Natural killer cell (primary cell): Measurements from ENCODE around the gene LSM14A. TPM values are rescaled to one million over a fixed set of nuclear protein-coding genes. Genes with fewer than 3 reads are reported as not detected.

Experiments
- ATAC-seq, 3 donors: fragments of 150-1000 bp in 2 of 3; fragments of 200-7000 bp in 1 of 3; cut with Tn5 transposase; 1 replicate in 1 of 3; 2 replicates in 2 of 3; pipeline ENCODE4 v1.10.0; 2021; ENCODE audit warnings: mild to moderate bottlenecking in 2 of 3, moderate library complexity in 2 of 3
- DNase-seq, 2 donors: peaks; one replicate each; pipeline versions ENCODE4 v3.0.0 to v3.0.0-alpha.2; 2013 to 2021; ENCODE audit warnings: mixed read lengths in 1 of 2
- H3K27ac ChIP-seq: one replicate; pipeline ENCODE4 v1.5.1; 2013; ENCODE audit warnings: mild to moderate bottlenecking, low read length
- H3K27me3 ChIP-seq: one replicate; pipeline ENCODE4 v1.6.1; 2013; ENCODE audit warnings: low read length; ENCODE audit not compliant: control insufficient read depth, insufficient read depth
- H3K36me3 ChIP-seq: one replicate; pipeline ENCODE4 v1.6.1; 2013; ENCODE audit warnings: low read length; ENCODE audit not compliant: control insufficient read depth, insufficient read depth
- H3K4me1 ChIP-seq: one replicate; pipeline ENCODE4 v1.6.1; 2013; ENCODE audit warnings: low read length; ENCODE audit not compliant: control insufficient read depth, insufficient read depth
- H3K4me3 ChIP-seq: one replicate; pipeline ENCODE4 v1.5.1; 2013; ENCODE audit warnings: low read length
- H3K9me3 ChIP-seq: one replicate; pipeline ENCODE4 v1.6.1; 2013; ENCODE audit warnings: low read length; ENCODE audit not compliant: control insufficient read depth, insufficient read depth
- H3K27ac Mint-ChIP-seq, 2 donors: one replicate each; pipeline ENCODE4 v1.8.0; 2022; ENCODE audit warnings: mild to moderate bottlenecking in 2 of 2, mixed read lengths in 2 of 2, moderate library complexity in 1 of 2
- H3K27me3 Mint-ChIP-seq, 2 donors: one replicate each; pipeline ENCODE4 v1.8.0; 2022; ENCODE audit warnings: low read depth in 2 of 2, mixed read lengths in 2 of 2
- H3K36me3 Mint-ChIP-seq: one replicate; pipeline ENCODE4 v1.8.0; 2022; ENCODE audit warnings: mixed read lengths
- H3K4me1 Mint-ChIP-seq, 2 donors: one replicate each; pipeline ENCODE4 v1.8.0; 2022; ENCODE audit warnings: mixed read lengths in 2 of 2
- H3K4me3 Mint-ChIP-seq: one replicate; pipeline ENCODE4 v1.8.0; 2022; ENCODE audit warnings: mild to moderate bottlenecking, moderate library complexity, mixed read lengths
- H3K9me3 Mint-ChIP-seq, 2 donors: one replicate each; pipeline ENCODE4 v1.8.0; 2022; ENCODE audit warnings: mixed read lengths in 2 of 2
- WGBS: methylation state at CpG from one replicate; pipeline ENCODE4 v1.1.7; 2013; ENCODE audit warnings: missing lambda C conversion rate; ENCODE audit not compliant: insufficient coverage; 5-methylcytosine and 5-hydroxymethylcytosine counted together
- intact Hi-C: fragments of 100-400 bp; cut with micrococcal nuclease; formaldehyde crosslinking; loops from one replicate; pipeline ENCODE4 v1.14.2; 2022
- total RNA-seq, 4 donors: library from RNA; stranded (reverse); fragments of 120-200 nt in 1 of 4; gene quantifications; one replicate each; pipeline versions ENCODE4 v1.2.3 to v1.2.4, GENCODE V29; 2013 to 2022
- TF ChIP-seq, protein P1 (sequence below): fragments of 200-600 bp; IDR thresholded peaks from one replicate; pipeline ENCODE4 v1.8.0; 2022; ENCODE audit warnings: antibody characterized with exemption

The LSM14A gene
- total RNA-seq, 3 donors from 2014 or later (not counting 1 experiment from before 2014, with no cell fraction given) = 201 to 246 (median 202) TPM

DNA sequence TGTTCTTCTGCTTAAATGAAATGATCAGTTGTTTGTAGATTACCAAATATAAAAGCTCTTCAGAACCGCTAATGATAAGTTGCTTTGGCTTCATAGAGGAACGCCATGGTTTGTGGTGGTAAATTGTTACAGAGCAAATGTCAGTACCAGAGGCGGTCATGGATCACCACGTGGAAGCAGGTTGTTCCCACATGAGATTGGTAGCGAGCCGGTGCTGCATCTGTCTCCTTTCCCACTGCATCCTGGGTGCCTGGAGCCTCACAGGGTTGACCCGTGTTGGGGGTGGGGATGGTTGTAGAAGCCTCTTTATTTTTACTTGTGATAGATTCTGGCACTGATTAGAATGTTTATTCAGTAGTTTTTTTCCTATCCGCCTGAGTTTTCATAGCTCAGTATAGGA is 96.8 kb downstream of the LSM14A start:
- peaks cover 34% of the 10 kb centered on the region for H3K4me1 ChIP-seq
- Mint-ChIP-seq H3K27me3 (no peaks in the 10 kb centered on the region), H3K36me3 (no peaks in the 10 kb centered on the region), H3K27ac (peak overlapping the region; percentile 65 to 90), H3K4me1 (peaks cover 24 to 44% of the 10 kb centered on the region in 2 donors), H3K9me3 (no peaks in the 10 kb centered on the region), H3K4me3 (peak overlapping the region; percentile 0)
- no peak overlapping the region for H3K4me3 ChIP-seq
- H3K27ac ChIP-seq = peak overlapping the region; percentile 82
- no peaks in the 10 kb centered on the region for H3K27me3 ChIP-seq
- peak in 1 of 2 donors; percentile 30 for DNase-seq
- TF ChIP-seq, protein P1, sequence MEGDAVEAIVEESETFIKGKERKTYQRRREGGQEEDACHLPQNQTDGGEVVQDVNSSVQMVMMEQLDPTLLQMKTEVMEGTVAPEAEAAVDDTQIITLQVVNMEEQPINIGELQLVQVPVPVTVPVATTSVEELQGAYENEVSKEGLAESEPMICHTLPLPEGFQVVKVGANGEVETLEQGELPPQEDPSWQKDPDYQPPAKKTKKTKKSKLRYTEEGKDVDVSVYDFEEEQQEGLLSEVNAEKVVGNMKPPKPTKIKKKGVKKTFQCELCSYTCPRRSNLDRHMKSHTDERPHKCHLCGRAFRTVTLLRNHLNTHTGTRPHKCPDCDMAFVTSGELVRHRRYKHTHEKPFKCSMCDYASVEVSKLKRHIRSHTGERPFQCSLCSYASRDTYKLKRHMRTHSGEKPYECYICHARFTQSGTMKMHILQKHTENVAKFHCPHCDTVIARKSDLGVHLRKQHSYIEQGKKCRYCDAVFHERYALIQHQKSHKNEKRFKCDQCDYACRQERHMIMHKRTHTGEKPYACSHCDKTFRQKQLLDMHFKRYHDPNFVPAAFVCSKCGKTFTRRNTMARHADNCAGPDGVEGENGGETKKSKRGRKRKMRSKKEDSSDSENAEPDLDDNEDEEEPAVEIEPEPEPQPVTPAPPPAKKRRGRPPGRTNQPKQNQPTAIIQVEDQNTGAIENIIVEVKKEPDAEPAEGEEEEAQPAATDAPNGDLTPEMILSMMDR = no peak
- 86% methylated on average over 7 of the region's 8 CpGs for WGBS
- ATAC-seq = no peak
- H3K9me3 ChIP-seq = no peaks in the 10 kb centered on the region
- intact Hi-C loops = no loop called here
- peaks cover 4% of the 10 kb centered on the region for H3K36me3 ChIP-seq

- Mint-ChIP-seq H3K4me3 (peak overlapping the region; percentile 81), H3K27ac (peak overlapping the region; percentile 76 to 90), H3K27me3 (no peaks in the 10 kb centered on the region), H3K9me3 (no peaks in the 10 kb centered on the region), H3K36me3 (no peaks in the 10 kb centered on the region), H3K4me1 (peaks cover 23 to 46% of the 10 kb centered on the region in 2 donors)
- Histone ChIP-seq H3K4me3 (no peak overlapping the region), H3K4me1 (peaks cover 34% of the 10 kb centered on the region), H3K36me3 (peaks cover 4% of the 10 kb centered on the region), H3K27me3 (no peaks in the 10 kb centered on the region), H3K27ac (peak overlapping the region; percentile 82), H3K9me3 (no peaks in the 10 kb centered on the region)
- intact Hi-C loops = no loop called here
- peak in 1 of 3 donors; percentile 15 for ATAC-seq
- WGBS = 12% methylated on average over 1 of the region's 2 CpGs
- TF ChIP-seq, protein P1 = no peak
- peak in 1 of 2 donors; percentile 35 for DNase-seq
Measured at GRCh38 chr19:34269489-34269888, 97.2 kb downstream of the LSM14A start.

DNA sequence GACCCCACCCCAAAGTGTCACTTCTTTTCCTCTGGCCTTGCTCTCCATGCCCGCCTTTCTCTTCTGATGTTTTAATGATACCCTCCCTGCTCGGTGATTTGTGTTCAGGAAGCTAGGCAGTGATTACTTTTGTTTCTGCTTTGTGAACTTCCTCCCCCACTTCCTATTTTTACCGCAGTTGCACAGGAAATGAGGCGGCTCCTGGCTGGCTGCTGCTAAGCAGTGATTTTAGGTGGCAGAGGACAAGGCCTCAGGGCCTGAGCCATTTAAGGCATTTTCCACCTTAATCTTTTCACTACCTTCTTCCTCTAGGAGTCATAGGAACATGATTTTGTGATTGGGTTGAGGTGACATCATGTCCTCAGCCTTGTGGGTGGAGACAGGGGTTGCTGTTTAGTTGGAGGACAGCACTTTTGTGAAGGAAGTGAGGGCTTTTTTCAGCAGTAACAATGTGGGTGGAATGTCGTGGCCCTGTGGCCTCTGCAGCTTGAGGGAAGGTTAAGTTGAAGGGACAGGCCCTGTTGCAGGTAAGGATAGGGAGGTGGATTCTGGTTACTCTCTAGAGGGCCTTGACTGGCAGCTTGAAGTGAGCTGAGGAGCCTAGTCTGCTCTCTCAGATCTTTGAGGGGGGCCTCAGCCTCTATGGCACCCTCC is 97.8 kb downstream of the LSM14A start:
- Mint-ChIP-seq H3K27ac (peak overlapping the region; percentile 76 to 90), H3K4me1 (peaks cover 23 to 46% of the 10 kb centered on the region in 2 donors), H3K4me3 (peak overlapping the region; percentile 81), H3K9me3 (no peaks in the 10 kb centered on the region), H3K27me3 (no peaks in the 10 kb centered on the region), H3K36me3 (no peaks in the 10 kb centered on the region)
- Histone ChIP-seq H3K36me3 (peaks cover 4% of the 10 kb centered on the region), H3K27me3 (no peaks in the 10 kb centered on the region), H3K9me3 (no peaks in the 10 kb centered on the region), H3K4me1 (peaks cover 34% of the 10 kb centered on the region), H3K4me3 (no peak overlapping the region), H3K27ac (peak overlapping the region; percentile 82)
- intact Hi-C loops = loop anchor here (2.0 kb wide), 1 partner anchor 39 kb away; no protein-coding TSS in a partner anchor
- DNase-seq (peak; percentile 44 to 90), ATAC-seq (peak; percentile 84 to 91 (median 90))
- TF ChIP-seq, protein P1 = no peak
- 2% methylated on average over 5 of the region's 5 CpGs for WGBS
